GDM1 (cell line): ENCODE data around the gene CFDP1.

ENCODE experiments used
- DNase-seq: peaks from one replicate; lab custom pipeline; 2025; lab: John Stamatoyannopoulos, UW

The CFDP1 gene

DNA sequence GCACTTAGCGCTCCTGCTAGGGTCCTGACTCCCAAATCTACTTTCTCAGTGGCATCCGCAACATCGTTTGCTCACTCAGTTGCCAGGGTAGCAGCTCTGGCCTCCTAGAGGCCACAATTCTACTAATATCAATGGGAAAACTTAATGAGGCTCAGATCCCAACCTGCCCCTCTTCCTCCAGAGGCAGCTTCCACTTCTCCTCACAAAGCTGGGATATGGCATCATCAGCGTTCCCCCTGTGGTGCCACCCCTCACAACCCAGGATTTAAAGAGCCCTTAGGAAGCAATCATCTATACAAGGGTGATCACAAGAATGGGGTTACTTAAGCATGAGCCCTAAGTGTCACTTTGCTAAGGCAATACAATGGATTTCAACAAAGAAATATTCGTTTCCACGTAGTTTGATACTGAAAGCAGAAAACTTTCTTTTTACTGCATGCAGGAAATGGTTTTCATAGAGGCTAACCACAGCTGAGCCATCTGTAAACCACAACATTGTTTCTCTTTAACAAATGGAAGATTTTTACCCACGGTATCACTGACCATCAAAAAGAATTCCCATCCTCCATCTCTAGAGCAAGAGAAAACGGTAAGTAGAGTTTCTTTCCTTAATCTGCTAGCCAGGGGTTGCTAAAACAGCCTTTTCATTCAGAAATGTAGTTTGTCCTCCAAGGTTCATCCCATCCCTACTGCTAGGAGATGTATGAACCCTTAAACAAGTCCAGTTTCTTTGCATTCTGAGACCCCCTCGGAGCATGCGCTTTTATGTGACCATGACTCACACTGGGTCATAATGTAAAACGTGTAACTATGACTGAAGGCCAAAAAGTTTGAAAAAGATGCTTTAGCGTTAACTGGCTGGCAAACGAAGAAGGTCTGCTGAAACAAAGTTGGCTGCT, 113.5 kb downstream of the CFDP1 start:
- no peak for DNase-seq

DNA sequence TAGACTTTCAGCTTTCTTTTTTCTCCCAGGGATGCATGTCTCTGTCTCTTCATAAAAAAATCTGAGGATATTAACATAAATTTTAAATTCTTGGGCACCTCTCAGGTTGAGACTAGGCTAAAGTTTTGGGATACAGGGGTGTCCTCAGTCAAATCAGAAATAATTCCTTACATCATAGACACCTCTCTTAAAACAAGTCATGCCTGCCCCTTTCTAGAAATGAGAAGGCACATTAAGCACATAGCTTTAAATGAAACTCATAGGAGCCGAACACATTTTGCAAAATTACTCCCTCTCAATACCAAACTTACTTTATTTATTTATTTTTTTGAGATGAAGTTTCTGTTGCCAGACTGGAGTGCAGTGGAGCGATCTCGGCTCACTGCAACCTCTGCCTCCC, 114.6 kb downstream of the CFDP1 start:
- DNase-seq, result no peak

DNA sequence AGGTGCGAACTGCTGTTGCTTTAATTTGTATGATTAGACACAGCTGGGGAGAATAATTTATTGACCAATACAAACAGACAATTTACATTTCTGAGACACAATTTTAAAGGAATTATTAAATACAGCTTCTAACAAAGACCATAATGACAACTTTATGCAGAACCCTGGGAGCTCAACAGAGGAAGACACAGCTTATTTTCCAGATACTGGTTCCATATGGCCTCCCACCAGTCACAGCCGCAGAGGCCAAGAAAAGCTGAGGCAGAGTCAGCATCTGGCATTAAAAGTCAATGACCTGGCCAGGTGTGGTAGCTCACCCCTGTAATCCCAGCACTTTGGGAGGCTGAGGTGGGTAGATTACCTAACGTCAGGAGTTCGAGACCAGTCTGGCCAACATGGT, 115.8 kb downstream of the CFDP1 start:
- DNase-seq, result no peak

DNA sequence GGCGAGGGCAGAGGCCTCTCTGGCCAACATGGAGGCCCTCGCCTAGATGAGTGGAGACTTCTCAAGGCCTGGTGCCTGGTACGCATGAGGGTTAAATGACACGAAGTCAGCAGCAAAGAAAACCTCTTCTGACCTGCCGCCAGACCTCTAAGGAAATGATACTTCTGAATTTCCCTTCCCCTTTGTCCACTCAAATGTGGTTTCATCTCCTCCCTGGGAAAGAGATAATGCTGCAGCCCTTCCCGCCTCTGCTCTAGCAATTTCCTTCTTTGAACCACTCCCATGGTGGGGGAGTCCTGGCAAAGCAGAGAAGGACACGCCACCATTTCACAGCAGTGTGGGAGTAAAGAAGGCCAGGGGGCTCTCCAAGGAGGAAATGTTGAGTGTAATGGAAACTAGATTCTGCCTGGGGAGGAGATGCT, 116.2 kb downstream of the CFDP1 start:
- no peak for DNase-seq

DNA sequence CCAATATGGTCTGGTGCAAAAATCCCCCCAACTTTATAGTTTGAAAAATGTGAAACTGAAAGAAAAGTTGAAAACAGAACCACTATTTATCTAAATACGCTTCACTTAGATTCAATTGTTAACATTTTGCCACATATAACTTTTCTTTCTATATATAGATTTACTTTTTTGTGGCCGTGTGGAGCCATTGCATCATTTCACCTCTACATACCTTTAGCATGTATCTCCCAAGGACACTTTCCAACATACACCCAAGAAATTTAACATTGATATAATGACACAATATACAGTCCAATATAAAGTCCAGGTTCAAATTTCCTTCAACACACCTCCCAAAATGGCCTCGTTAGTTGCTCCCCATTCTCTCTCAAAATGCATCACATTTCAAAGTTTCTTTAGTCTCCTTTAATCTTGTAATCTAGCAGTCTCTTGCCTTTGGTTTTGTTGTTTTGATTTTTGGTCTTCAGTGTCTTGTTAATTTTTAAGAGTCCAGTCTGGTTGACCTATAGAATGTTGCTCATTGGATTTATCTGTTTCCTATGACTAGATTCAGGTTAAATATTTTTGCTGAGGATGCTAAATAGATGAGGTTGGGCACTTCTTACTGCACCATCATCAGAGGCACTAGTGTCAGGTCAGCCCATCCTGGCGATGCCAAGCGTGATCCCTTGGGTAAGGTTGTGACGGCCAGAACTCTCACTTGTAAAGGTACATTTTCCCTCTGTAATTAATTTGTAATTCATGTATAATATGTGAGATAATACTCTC, 117.6 kb downstream of the CFDP1 start:
- no peak for DNase-seq

DNA sequence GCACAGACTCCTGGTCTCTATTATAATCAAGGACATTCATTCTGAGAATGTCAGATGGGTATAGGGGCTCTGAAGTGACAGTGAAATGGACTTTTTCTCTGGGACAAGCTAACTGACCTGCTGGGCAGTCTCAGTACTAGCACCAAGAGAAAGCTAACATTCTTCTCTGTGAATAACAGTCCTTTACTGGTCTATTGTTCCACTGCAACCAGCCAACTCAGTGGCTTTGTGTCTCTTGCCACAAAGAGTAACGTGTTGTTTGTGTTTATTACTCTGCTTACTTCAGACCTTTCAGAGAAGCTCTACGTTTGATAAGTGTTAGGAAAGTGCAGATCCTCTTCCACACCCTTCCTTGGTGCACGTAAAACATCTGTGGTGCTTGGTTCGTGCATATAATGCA, 120.4 kb downstream of the CFDP1 start:
- no peak for DNase-seq

DNA sequence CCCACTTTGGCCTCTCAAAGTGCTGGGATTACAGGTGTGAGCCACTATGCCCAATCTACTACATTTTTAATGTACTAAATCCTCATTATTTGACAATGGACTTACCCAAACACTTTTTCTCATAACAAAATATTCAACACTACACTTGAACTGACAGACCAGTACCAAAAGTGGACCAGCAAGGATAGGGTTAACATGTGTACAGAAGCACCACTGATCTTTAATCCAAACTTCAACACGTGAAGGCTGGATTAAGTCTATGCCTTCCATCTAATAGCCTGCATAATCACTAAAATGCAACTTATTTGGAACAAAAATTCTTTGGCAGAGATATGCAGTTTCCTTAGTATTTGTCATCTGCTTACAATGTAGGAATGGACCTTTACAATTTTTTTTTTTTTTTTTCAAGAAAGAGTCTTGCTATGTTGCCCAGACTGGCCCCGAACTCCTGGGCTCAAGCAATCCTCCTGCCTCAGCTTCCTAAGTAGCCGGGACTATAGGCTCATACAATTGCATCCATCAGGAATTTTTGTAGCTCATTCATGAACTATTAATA, 121.8 kb downstream of the CFDP1 start:
- DNase-seq, result no peak

DNA sequence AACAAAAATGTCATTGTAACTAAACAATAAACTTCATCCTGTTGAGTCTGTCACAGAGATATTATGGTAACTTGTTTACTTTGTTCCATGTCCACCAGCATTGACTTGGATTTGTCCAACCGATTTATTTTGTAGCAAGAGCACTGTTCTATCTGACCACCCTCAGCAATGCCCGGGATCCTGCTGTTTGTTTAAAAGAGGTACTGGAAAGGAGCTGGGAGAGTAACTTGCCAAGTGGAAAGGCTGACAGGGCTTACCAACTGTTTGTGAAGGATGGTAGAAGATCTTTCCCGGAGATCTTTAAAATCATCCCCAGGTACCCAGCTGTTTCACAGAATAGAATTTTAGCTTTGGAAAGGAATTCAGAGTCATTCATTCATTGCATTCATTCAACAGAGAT, 122.8 kb downstream of the CFDP1 start:
- no peak for DNase-seq

DNA sequence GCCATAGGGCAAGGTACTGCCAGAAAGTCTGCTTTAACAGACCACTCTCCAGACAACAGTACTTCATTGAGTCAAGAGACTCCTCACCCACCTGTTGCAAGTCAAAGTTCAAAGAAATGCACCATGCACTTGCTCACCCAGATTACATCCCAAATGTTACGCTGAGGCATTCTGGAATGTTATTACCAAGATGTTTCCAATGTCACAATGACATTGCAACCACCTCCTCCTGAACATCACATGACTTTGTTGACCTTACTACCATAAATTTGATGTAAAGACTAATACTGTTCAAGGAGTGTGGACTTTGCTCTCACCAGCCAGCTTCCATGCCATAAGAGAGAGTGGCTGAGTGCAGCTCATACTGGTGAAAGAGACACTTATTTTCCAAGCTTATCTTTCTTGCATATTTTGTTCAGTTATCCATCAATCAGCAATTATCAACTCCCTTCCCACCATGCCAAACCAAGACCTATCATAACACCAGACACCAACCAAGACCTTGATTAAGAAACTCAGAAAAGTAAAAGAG, 123.3 kb downstream of the CFDP1 start:
- no peak for DNase-seq

DNA sequence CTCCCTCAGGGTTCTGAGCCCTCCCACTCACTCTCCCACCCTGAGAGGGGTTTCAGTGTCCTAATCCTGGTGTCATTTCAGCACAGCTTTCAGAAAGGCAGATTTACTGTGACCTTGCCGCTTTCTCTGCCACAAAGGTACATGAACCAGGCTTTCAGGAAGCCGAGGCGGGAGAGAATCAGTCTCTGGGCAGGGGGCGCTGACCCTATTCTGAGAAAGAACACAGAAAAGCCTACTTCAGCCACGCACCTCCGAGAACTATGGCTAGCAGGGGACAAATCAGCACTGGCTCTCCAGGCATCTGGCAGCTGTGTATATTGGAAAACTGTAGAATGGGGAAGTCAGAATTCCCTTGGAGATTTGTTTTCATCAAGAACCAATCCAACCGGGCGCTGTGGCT, 124.1 kb downstream of the CFDP1 start:
- DNase-seq, result no peak

DNA sequence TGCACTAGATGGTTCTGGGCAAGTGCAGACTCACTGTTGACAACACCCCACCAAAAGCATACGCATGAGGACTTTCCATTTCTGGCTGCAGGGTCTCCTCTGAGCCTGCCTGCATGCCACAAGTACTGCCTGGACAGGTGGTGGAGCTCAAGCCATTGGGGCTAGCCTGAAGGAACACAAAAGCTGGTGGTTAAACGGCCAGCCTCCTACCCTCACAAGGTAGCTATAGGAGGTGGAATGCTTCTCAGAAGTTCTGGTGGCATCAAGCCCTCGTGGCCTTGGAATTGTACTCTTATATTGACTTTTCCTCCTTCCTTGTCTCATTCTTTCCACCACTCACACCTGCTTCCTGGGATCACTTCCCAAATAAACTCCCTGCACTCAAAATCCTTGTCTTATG, 125.3 kb downstream of the CFDP1 start:
- no peak for DNase-seq

DNA sequence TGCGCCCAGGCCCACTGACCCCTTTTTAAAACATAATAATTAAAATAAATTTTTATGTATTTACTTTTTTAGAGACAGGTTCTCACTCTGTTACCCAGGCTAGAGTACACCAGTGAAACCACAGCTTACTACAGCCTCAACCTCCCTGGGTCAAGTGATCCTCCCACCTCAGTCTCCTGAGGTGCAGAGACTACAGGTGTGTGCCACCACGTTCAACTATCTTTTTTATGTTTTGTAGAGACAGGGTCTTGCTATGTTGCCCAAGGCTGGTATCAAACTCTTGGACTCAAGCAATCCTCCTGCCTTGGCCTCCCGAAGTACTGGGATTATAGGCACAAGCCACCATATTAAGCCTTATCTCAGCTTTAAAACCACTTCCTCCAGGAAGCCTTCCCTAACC, 125.8 kb downstream of the CFDP1 start:
- no peak for DNase-seq

DNA sequence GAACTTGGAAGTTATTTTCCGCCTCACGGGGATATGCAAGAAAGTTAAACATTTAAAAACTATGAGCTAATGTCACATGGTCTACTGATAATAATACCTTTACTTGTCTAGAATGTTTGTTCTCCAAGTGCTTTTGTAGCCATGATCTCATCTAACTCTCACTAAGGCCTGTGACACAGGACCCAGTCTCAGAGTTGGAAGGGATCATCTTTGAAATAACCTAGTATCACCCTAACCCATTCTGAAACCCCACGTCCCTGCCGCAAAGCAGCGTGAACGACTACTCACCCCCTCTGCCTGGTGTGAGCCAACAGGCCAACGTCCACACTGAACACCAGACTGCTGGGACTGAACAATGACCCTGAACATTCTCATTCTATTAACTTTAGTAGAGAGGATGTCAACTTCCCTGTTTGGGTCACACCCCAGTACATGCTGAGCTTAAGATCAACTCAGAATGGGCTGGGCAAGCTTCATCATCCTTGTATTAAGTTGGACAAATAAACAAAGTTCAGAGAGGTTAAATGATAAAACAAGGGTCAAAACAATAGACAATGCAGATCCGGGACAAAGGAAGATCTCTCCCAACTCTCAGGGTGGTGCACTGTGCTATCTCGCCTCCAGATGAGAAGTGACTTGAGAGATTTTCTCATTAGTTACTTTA, 127.1 kb downstream of the CFDP1 start:
- no peak for DNase-seq

DNA sequence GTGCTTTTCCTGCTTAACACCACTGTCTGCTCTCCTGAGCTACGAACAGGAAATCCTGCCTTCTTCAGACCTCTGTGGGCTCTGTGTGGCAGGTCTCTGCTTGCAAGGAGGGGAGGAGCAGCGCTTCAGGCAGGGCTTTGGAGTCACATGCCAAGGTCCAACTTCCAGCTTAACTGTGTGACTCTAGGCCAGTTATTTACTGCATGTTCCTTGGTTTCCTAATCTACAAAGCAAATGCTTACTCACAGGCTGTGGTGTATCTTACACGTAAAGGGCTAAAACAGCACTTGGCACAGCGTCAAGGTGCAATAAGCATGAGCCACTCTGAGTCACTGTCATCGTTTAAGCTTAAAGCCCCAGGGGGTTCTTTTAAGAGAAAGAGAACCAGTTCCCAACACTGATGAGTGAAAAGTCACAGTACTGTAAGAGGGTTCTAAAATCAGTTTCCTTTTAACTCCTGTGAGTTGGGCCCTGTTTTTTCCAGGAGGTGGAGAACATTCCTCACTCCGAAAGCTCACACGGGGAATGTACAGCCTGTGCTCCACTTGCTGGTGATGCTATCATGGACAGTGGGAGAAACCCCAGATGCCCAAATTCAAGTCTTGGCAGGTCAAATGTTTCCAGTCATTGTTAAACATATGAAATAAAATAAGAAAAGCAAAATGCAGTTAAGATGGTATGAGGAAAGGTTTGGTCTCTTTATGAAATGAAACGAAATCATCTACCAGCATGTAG, 127.8 kb downstream of the CFDP1 start:
- DNase-seq, result peak; percentile 25

DNA sequence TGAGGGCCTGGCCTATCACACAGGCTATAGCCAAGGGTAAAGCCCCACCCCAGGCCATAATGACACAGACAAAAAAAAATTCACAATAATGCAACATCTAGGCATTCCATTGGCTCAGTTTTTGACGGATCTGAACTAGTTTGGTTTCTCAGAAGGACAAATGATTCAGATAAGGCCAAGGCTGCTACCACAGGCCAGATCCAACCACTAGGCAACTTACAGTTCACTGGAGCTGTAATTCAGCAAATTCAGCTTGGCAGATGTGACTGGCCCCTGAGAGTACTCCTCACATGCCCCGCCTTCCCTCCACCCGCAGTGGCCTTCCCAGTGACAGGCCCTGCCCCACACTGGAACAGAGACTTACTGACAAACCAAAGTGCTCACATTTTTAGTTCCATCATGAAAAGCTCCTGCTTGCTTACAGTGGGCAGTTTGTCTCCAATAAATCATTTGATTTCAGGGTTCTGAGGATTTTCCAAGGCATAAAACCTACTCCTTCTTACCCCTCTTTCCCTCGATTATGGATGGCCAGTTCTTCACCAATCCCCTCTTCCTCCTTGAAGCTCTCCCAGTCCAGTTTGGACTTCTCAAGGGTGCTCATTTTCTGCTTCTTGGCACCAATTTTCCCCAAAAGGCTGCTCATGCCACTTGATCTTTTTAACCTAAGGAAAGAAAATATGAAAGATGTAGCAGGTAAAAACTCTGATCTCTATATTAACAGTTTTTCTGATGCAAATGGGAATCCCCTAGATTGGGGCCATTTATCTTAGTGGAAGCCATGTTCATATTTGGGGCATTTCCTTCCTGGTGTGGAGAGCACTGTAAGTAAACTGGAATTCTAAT, 128.6 kb downstream of the CFDP1 start:
- no peak for DNase-seq

DNA sequence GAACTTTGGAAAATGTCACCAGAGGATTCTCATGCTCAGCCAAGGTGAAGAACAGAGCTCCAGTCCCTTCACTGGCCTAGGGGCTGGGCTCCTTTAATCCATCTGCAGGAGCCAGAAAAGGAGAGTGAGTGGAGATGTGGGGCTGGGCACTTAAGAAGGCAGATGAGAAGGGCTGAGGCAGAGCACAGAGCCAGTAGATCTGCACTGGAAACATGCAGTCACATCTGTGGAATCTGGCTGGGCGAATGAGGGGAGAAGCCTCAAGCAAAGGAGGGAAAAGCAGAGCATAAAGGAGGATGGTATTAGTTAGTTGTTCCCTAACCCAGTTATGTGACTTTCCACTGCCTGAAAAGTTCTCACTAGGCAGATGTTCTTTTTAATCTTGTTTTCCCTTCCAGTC, 131.5 kb downstream of the CFDP1 start:
- DNase-seq, result no peak

DNA sequence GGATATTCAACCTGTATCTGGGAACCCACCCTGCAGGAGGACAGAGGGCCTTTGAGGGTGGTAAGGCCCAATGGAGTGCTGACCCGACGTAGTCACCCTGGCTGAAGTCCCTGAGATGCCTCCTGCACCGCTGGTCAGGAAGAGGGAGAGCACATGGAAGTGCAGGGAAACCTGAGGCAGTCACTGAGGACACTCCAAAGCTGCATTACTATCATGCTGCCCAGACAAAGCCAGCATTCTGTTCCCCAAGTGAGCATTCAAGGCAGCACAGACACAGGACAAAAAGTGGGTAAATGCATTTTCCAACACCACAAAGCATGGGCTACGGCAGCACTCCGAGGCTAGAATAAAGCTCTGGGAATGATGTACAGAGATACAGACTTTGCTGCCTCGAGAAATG, 135.0 kb downstream of the CFDP1 start:
- no peak for DNase-seq

DNA sequence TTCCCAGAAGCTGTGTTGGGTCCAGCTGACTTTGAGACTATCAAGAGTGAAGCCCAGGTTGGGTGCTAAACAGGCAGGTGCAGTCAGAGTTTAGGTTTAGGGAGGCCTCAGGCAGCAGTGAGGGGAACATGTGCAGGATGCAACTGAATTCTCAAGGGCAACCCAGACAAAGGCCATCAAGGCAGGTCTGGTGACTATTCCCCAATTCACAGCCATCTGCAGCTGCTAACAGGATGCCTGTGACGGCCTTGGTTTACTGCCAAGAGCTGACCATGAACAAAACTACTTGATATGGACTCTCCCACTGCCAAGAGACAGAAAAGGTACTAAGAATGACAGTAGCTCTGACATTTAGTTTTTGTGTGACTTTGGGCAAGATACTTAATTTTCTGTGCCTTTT, 136.7 kb downstream of the CFDP1 start:
- DNase-seq, result no peak

DNA sequence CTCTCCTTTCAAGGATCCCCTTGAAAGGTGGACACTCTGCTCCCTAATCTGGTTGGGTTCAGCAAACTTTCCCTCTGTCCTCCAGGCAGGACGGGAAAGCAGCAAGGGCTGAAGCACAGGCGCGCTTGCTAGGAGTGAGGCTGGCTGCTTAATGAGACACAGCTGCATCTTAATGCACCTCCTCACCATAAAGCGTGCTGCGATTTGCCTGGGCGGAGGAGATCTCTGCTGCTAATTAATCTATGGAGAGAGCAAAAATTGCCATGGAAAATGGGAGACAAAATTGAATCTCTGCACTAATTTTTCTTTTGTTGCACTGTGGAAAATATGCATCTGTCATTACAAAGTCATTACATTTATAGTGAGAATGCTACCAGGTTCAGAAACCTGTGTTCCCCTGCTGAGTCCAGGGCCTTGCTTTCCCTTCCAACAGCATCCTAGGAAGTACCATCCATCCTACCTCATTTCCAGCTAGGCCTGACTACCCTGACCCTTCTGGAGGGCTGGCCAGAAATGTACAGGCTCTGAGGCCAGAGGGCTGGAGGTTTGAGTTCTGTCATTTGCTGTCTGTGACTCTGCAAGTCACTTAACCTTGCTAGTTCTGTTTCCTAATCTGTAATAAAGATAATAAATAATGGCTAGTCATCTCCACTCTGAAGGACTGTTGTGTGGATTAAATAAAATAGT, 138.4 kb downstream of the CFDP1 start:
- no peak for DNase-seq

DNA sequence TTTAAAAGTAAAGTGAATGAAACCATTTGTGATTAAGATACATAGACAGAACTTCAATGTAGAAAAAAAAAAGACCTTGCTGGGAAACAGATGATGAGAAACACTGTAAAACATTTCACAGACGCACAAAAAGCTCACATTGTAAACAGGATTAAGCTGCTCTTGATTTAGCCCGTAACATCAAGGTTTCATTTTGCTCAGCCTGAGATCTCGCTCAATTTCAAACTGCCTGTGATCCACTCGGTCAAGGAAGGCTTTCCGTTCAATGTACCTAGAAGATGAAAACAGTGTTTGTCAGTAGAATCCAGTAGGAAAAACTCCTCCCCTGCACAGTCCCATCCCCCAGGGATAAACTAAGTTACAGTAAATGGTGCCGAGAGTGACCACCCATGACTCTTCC, 139.5 kb downstream of the CFDP1 start:
- DNase-seq, result no peak
